ENCODE data around the gene RTEL1.

GRCh38 chr20:63685269-63686026, 27.3 kb downstream of the RTEL1 start:
- TF ChIP-seq, protein P1, sequence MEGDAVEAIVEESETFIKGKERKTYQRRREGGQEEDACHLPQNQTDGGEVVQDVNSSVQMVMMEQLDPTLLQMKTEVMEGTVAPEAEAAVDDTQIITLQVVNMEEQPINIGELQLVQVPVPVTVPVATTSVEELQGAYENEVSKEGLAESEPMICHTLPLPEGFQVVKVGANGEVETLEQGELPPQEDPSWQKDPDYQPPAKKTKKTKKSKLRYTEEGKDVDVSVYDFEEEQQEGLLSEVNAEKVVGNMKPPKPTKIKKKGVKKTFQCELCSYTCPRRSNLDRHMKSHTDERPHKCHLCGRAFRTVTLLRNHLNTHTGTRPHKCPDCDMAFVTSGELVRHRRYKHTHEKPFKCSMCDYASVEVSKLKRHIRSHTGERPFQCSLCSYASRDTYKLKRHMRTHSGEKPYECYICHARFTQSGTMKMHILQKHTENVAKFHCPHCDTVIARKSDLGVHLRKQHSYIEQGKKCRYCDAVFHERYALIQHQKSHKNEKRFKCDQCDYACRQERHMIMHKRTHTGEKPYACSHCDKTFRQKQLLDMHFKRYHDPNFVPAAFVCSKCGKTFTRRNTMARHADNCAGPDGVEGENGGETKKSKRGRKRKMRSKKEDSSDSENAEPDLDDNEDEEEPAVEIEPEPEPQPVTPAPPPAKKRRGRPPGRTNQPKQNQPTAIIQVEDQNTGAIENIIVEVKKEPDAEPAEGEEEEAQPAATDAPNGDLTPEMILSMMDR (IDR thresholded peaks at IDR 0.05; ENCODE audit: low read depth, low read length): no peak
- no peak for TF ChIP-seq EZH2phosphoT487 (IDR thresholded peaks at IDR 0.05; ENCODE audit: low read depth)
